ENCODE data around the gene FBXL16.
"Not testable (repeated sequence)": the region's sequence is repeated elsewhere in the genome, so short reads cannot be mapped to it uniquely, and the experiment has no call there.

The FBXL16 gene, protein sequence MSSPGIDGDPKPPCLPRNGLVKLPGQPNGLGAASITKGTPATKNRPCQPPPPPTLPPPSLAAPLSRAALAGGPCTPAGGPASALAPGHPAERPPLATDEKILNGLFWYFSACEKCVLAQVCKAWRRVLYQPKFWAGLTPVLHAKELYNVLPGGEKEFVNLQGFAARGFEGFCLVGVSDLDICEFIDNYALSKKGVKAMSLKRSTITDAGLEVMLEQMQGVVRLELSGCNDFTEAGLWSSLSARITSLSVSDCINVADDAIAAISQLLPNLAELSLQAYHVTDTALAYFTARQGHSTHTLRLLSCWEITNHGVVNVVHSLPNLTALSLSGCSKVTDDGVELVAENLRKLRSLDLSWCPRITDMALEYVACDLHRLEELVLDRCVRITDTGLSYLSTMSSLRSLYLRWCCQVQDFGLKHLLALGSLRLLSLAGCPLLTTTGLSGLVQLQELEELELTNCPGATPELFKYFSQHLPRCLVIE

GRCh38 chr16:705431-706188, at the start of gene FBXL16:
TSS of gene FBXL16 (minus strand) at chr16:705801. CDS start at chr16:697405, 8,396 bp downstream.
- peak; percentile 69 for DNase-seq

DNA sequence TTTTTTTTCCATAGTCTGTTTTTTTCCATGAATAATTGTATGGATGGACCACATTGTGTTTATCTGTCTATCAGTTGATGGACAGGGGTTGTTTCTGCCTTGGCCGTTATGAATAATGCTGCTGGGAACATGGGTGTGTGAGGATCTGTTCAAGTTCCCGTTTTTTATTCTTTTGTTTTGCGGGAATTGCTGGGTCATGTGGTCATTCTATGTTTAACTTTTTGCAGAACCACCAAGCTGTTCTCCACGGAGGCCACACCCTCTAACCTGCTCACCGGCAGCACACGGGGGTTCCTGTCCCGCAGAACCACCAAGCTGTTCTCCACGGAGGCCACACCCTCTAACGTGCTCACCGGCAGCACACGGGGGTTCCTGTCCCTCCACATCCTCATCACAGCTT, 49.1 kb upstream of the FBXL16 start:
- DNase-seq = no peak

DNA sequence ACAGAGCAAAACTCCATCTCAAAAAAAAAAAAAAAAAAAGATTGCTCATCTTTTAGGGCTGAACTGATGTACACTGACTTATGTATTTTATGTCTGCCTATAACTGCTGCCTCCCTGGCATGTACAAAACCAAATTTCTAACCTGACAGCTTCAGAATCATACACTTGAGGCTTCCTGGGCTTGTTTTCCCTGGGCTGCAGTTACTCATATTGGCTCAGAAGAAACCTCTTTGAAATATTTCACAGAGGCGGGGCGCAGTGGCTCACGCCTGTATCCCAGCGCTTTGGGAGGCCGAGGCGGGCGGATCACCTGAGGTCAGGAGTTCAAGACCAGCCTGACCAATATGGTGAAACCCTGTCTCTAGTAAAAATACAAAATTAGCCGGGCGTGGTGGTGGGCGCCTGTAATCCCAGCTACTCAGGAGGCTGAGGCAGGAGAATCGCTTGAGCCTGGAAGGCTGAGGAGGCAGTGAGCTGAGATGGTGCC, 48.6 kb upstream of the FBXL16 start:
- not testable (repeated sequence) for DNase-seq

- DNase-seq = no peak
Measured at GRCh38 chr16:752007-752312, 46.4 kb upstream of the FBXL16 start.

DNA sequence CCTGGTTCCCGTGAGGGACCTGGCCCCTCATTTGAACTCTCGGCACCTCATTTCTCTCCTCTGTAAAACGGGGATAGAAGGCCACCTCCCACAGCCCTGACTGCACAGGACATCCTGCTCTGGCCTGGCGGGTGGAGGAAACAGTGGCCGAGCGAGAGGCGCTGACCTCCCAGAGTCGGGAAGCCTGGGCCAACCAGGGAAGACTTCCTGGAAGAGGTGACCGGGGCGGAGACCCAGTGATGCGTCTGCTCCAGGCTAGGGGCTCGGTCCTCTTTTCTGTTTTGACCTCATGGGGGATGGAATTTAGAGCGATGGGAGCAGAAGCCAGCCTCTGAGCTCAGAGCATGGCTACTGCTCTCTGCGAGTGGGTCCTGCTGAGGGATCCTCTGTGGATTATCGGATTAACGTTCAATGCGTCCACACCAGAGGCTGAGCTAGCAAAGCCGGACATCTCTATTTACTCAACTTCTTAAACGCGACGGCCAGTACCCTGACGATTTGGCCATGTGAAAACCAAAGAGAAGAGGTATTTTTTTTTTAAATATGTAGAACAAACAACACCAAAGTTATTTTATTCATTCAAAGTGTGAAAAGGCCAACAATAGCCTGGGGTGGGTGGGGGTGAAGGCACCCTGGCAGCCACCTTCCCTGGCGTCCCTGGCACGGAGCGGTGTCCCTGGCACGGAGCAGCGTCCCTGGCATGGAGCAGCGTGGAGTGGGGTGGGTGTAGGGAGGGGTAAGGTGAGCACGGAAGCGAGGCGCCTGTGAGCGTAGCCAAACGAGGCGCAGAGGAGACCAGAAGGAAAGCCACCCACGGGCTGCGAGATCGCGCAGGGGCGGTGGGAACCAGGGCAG, 45.8 kb upstream of the FBXL16 start:
- DNase-seq = no peak

DNA sequence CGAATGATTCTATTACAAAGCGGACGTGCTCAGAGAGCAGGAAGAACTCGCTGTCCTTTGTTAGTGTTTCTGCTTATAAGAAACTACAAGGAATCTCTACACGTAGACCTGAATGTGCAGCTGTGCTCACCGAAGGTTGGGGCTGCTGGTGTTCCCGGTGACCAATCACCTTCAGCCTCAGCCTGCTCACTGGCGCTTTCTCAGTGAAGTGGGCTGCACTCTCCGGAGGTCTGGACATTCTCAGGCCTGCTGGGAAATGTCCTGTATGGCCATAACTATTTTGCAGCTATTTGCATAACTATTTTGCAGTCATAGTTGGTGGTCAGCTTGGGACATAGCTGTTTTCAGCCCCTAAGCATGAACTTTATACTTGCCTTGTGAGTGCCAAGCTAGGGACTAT, 44.9 kb upstream of the FBXL16 start:
- DNase-seq = no peak

GRCh38 chr16:749010-749409, 43.4 kb upstream of the FBXL16 start:
- no peak for DNase-seq

DNA sequence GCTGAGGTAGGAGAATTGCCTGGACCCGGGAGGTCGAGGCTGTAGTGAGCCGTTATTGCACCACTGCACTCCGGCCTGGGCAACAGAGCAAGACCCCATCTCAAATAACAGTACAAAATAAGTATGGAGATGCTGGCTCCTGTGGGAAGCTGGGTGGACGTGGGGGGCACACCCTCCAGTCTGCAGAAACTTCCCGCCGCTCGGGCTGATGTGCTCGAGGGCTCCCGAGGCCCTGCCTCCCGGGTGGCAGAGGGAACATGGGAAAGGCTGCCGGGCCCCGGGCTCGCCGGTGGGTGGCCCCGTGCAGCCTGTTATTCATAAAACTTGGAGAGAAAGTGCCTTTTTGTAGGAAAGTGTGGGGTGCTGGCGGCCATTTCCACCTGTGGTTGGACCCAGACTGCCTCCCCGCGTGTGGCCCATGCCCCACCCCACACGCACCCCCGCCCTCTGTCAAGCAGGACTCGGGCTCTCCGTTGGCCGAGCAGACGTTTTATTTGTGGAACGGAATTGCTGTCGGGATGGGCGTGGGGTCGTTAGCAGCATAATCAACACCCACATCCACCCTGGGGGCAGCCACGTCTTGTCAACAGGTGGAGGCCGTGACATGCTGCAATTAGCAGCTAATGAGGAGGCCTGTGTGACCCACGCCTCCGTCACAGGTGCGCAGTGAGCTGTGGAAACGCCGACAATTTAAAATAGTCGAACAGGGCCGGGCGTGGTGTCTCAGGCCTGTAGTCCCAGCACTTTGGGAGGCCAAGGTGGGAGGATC, 42.6 kb upstream of the FBXL16 start:
- no peak for DNase-seq

DNA sequence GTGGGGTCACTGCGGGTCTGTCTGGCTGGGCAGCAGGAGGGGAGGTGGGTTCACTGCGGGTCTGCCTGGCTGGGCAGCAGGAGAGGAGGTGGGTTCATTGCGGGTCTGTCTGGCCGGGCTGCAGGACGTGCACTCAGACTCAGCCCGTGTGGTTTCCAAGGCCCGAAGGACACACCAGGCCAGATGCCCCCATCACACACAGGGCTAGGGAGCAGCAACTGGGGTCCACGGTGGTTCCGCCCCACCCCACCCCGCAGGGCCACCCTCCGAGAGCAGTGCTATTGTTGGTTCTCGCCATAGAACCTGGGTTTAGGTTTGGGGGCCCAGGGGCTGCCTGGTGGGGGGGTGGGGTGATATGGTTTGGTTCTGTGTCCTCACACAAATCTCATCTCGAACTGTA, 41.0 kb upstream of the FBXL16 start:
- no peak for DNase-seq

- DNase-seq = no peak
Measured at GRCh38 chr16:745739-746138, 40.1 kb upstream of the FBXL16 start.

- no peak for DNase-seq
Measured at GRCh38 chr16:743794-744500, 38.3 kb upstream of the FBXL16 start.

- DNase-seq = not testable (repeated sequence)
Measured at GRCh38 chr16:742894-743293, 37.3 kb upstream of the FBXL16 start.

DNA sequence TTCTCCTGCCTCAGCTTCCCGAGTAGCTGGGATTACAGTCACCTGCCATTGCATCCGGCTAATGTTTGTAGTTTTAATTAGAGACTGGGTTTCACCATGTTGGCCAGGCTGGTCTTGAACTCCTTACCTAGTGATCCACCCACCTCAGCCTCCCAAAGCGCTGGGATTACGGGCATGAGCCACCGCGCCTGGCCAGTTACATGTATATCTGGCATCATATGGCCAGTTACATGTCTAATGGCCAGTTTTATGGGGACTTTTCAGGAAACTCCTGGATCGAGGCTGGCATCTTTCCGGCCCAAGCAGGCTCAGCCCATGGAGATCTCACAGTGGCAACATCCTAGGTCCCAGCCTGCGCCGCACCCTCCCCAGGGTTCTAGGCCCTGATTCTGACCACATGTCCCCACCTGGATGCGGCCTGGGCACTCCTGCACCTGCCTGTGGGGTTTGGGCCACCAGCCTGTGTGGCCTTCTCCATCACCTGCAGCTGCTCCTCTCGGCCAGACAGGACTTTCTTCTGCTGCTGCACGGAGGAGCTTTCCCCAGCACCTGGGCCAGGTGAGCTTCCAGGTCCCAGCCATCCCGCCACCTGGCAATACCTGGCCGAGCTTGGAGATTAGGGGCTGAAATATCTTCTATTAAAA, 36.5 kb upstream of the FBXL16 start:
- DNase-seq = no peak

- peak; percentile 95 for DNase-seq
Measured at GRCh38 chr16:740764-741505, 35.3 kb upstream of the FBXL16 start, which contains the start of gene CIAO3. TSS of gene CIAO3 (minus strand) at chr16:740997. CDS start at chr16:740985, 12 bp downstream.

GRCh38 chr16:740459-740763, 34.8 kb upstream of the FBXL16 start:
- no peak for DNase-seq

GRCh38 chr16:739560-740458, 34.2 kb upstream of the FBXL16 start:
- no peak for DNase-seq

DNA sequence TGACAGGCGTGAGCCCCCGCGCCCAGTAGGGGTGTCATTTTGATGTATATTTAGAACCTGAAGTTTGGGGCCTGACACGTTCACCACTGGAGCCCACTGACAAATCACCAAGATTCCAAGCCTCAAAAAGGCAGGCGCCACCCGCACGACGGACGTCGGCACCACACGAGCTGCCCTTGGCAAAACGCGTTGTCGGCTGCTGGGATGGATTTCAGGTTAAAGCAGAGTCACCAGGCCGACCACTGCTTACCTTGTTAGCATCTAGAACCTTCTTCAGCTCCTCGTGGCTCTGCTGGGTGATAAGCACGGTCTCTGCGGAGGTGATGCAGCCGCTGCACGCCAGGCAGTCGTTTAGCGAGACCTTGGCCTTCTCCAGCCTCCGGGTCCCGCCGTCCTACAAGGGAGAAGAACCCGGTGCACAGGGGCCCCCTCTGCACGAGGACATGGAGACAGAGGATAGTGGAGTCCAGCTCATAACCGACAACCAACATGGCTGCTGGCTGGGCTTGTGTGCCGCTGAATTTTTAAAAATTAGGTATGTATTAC, 31.4 kb upstream of the FBXL16 start:
- DNase-seq = no peak

DNA sequence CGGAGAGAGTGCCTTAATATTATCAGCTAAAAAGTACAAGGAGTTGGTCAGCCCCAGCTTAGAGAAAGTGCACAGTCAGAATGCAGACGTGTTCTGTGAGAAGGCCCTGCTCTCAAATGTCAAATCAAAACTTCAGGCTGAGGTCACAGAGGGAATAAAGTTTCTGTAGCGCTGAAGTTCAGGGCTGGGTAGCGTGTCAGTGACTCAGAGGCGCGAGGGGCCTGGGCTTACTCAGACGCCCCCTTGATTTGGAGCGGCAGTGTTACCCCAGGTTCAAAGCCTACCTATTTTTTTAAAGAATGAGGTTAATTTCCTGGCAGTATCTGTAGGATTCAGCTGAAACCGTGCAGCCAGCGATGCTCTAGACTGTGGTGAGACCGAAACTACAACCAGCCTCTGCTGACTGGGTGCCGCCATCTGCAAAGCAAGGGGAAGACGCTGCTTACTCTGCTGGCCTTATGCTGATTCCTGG, 30.4 kb upstream of the FBXL16 start:
- no peak for DNase-seq

Data from eye (tissue), 1 donor.